ENCODE results near the gene HEBP2. TPM values are rescaled to one million over a fixed set of nuclear protein-coding genes. Genes with fewer than 3 reads are reported as not detected.

Gene HEBP2
- total and polyA plus RNA-seq, 2 experiments from 2014 or later: 25.6 to 118 TPM

GRCh38 chr6:138401960-138402837, 1.8 kb upstream of the HEBP2 start (continued):
- no peak for TF ChIP-seq ZNF462 (CRISPR knock-in tag; IDR thresholded peaks at IDR 0.05)

GRCh38 chr6:138402838-138403187, 1.2 kb upstream of the HEBP2 start:
- peak overlapping the region; percentile 98 for H3K4me2 ChIP-seq
- no peaks in the 10 kb centered on the region for H3K79me2 ChIP-seq (replicated peaks; ENCODE audit: insufficient read depth)
- Mint-ChIP-seq H3K4me3 (peak overlapping the region; percentile 82), H3K27ac (no peak overlapping the region), H3K36me3 (ENCODE audit: low read depth) (peaks cover 25% of the 10 kb centered on the region), H3K4me1 (peaks cover 5% of the 10 kb centered on the region), H3K27me3 (ENCODE audit: insufficient read depth, low read depth, poor library complexity) (peaks cover 6% of the 10 kb centered on the region), H3K9me3 (no peaks in the 10 kb centered on the region)
- no peaks in the 10 kb centered on the region for H3K9me2 ChIP-seq (ENCODE audit: insufficient read depth)
- H2AFZ ChIP-seq: peak overlapping the region; percentile 94; the same call in 1 of the 2 replicates
- peak overlapping the region; percentile 97 for H3K4me3 ChIP-seq
- H3K36me3 ChIP-seq (ENCODE audit: insufficient read depth): peaks cover 17% of the 10 kb centered on the region
- no peaks in the 10 kb centered on the region; the same call in 1 of the 2 replicates for H3F3A ChIP-seq (replicated peaks; ENCODE audit: low read depth)
- H4K20me1 ChIP-seq (replicated peaks; ENCODE audit: insufficient read depth): no peaks in the 10 kb centered on the region
- ATAC-seq (no peak), DNase-seq (ENCODE audit: low spot score) (no peak)
- H3K27ac ChIP-seq (ENCODE audit: low read depth): no peak overlapping the region
- no peaks in the 10 kb centered on the region for H3K27me3 ChIP-seq (ENCODE audit: insufficient read depth)
- H3K4me1 ChIP-seq (ENCODE audit: insufficient read depth): no peaks in the 10 kb centered on the region; the same call in 1 of the 2 replicates
- no peak for TF ChIP-seq ETS1 (IDR thresholded peaks at IDR 0.05)
- no peak for TF ChIP-seq POLR2AphosphoS5 (IDR thresholded peaks at IDR 0.05; ENCODE audit: low read depth)
- no peak for TF ChIP-seq ZNF331 (CRISPR knock-in tag; IDR thresholded peaks at IDR 0.05; ENCODE audit: low read depth)
- TF ChIP-seq CTCF (conservative IDR thresholded peaks at IDR 0.05; ENCODE audit: low read depth in 2 of 2): no peak
- no peak for TF ChIP-seq JUNB (IDR thresholded peaks at IDR 0.05; ENCODE audit: unreplicated experiment)
- TF ChIP-seq CREB1 (CRISPR knock-in tag; IDR thresholded peaks at IDR 0.05; ENCODE audit: low read depth): no peak
- TF ChIP-seq REST (IDR thresholded peaks at IDR 0.05; ENCODE audit: unreplicated experiment): no peak
- no peak for TF ChIP-seq EZH2phosphoT487 (IDR thresholded peaks at IDR 0.05; ENCODE audit: unreplicated experiment)
- TF ChIP-seq NANOG (IDR thresholded peaks at IDR 0.05; ENCODE audit: borderline replicate concordance): no peak
- TF ChIP-seq ZNF114 (CRISPR knock-in tag; IDR thresholded peaks at IDR 0.05): no peak
